B cell (primary cell): Measurements from ENCODE around the gene LRRC31.

Experiments used
- EZH2 ChIP-seq: IDR thresholded peaks from 2 replicates; pipeline ENCODE4 v1.6.1; 2012; ENCODE audit warnings: borderline replicate concordance, low read depth, mild to moderate bottlenecking, moderate library complexity, low read length; ENCODE audit not compliant: insufficient read depth, poor library complexity, severe bottlenecking
- TF ChIP-seq, protein P1 (sequence below): fragments of 200-600 bp; IDR thresholded peaks from one replicate; pipeline ENCODE4 v1.8.0; 2022; ENCODE audit warnings: antibody characterized with exemption, mild to moderate bottlenecking

- TF ChIP-seq, protein P1, sequence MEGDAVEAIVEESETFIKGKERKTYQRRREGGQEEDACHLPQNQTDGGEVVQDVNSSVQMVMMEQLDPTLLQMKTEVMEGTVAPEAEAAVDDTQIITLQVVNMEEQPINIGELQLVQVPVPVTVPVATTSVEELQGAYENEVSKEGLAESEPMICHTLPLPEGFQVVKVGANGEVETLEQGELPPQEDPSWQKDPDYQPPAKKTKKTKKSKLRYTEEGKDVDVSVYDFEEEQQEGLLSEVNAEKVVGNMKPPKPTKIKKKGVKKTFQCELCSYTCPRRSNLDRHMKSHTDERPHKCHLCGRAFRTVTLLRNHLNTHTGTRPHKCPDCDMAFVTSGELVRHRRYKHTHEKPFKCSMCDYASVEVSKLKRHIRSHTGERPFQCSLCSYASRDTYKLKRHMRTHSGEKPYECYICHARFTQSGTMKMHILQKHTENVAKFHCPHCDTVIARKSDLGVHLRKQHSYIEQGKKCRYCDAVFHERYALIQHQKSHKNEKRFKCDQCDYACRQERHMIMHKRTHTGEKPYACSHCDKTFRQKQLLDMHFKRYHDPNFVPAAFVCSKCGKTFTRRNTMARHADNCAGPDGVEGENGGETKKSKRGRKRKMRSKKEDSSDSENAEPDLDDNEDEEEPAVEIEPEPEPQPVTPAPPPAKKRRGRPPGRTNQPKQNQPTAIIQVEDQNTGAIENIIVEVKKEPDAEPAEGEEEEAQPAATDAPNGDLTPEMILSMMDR, result no peak
- no peak for TF ChIP-seq EZH2
Measured at GRCh38 chr3:169813278-169813677, 56.5 kb downstream of the LRRC31 start.
